HepG2 (cell line): ENCODE results near the gene RPL18. TPM values are rescaled to one million over a fixed set of nuclear protein-coding genes. Genes with fewer than 3 reads are reported as not detected.

Experiments
- ATAD3A ChIP-seq: sonication (generic); formaldehyde crosslinking; IDR thresholded peaks from 2 replicates; pipeline ENCODE4 v1.4.0; 2020; ENCODE audit warnings: missing genetic modification reagents
- BCL6 ChIP-seq: IDR thresholded peaks from 2 replicates; pipeline ENCODE4 v1.6.1; 2016; ENCODE audit warnings: missing genetic modification reagents, missing compliant biosample characterization
- CENPX ChIP-seq: sonication (generic); formaldehyde crosslinking; IDR thresholded peaks from 2 replicates; pipeline ENCODE4 v1.9.0; 2021; ENCODE audit warnings: mild to moderate bottlenecking, missing genetic modification reagents, moderate library complexity
- DNMT3B ChIP-seq: conservative IDR thresholded peaks from 2 replicates; pipeline ENCODE4 v1.6.1; 2016; ENCODE audit warnings: missing biosample characterization, control low read depth
- DPF2 ChIP-seq: sonication (generic); formaldehyde crosslinking; IDR thresholded peaks from 2 replicates; pipeline ENCODE4 v1.4.0; 2020; ENCODE audit warnings: mild to moderate bottlenecking, low read depth, missing genetic modification reagents, borderline replicate concordance
- FOSL2 ChIP-seq: sonication (generic); formaldehyde crosslinking; IDR thresholded peaks from 2 replicates; pipeline ENCODE4 v1.4.0; 2020; ENCODE audit warnings: missing genetic modification reagents
- FOXM1 ChIP-seq: sonication (generic); formaldehyde crosslinking; IDR thresholded peaks from 2 replicates; pipeline ENCODE4 v1.5.0; 2020; ENCODE audit warnings: missing genetic modification reagents
- HNF4G ChIP-seq, 2 experiments: sonication (generic) in 1 of 2; formaldehyde crosslinking in 1 of 2; IDR thresholded peaks; 2 replicates each; pipeline versions ENCODE4 v1.4.0 to v1.6.1; 2011 to 2020; ENCODE audit warnings: borderline replicate concordance in 2 of 2, low read depth in 2 of 2, mild to moderate bottlenecking in 2 of 2, low read length in 1 of 2, missing genetic modification reagents in 1 of 2, moderate library complexity in 1 of 2
- KDM2A ChIP-seq: sonication (generic); formaldehyde crosslinking; IDR thresholded peaks from 2 replicates; pipeline ENCODE4 v1.4.0; 2020; ENCODE audit warnings: low read depth, missing genetic modification reagents, borderline replicate concordance
- MATR3 ChIP-seq: sonication (generic); formaldehyde crosslinking; IDR thresholded peaks from 2 replicates; pipeline ENCODE4 v1.4.0; 2020; ENCODE audit warnings: missing genetic modification reagents
- MIER3 ChIP-seq: IDR thresholded peaks from 2 replicates; pipeline ENCODE4 v1.6.1; 2016; ENCODE audit warnings: missing compliant biosample characterization, borderline replicate concordance
- MLLT10 ChIP-seq: sonication (generic); formaldehyde crosslinking; IDR thresholded peaks from 2 replicates; pipeline ENCODE4 v1.4.0; 2020; ENCODE audit warnings: missing genetic modification reagents
- POLR2AphosphoS2 ChIP-seq: IDR thresholded peaks from 2 replicates; pipeline ENCODE4 v1.6.1; 2011; ENCODE audit warnings: low read depth, low read length, improper control_type of control experiment
- PTBP1 ChIP-seq: fragments of 200-400 bp; formaldehyde crosslinking; IDR thresholded peaks from 2 replicates; pipeline ENCODE4 v1.6.1; 2018; ENCODE audit warnings: low read length, low read depth; ENCODE audit not compliant: poor library complexity, severe bottlenecking
- RFXAP ChIP-seq: sonication (generic); formaldehyde crosslinking; IDR thresholded peaks from 2 replicates; pipeline ENCODE4 v1.4.0; 2020; ENCODE audit warnings: missing genetic modification reagents, borderline replicate concordance
- SPEN ChIP-seq: sonication (generic); formaldehyde crosslinking; IDR thresholded peaks from 2 replicates; pipeline ENCODE4 v1.5.1; 2020; ENCODE audit warnings: low read depth, mild to moderate bottlenecking, missing genetic modification reagents
- THYN1 ChIP-seq: sonication (generic); formaldehyde crosslinking; IDR thresholded peaks from 2 replicates; pipeline ENCODE4 v1.8.1; 2023; ENCODE audit warnings: low read depth, mild to moderate bottlenecking, moderate library complexity, missing genetic modification reagents, borderline replicate concordance
- TP53 ChIP-seq: sonication (generic); formaldehyde crosslinking; conservative IDR thresholded peaks from 2 replicates; pipeline ENCODE4 v1.4.0; 2020; ENCODE audit warnings: missing genetic modification reagents
- ZBTB3 ChIP-seq: sonication (generic); formaldehyde crosslinking; IDR thresholded peaks from 2 replicates; pipeline ENCODE4 v1.4.0; 2020; ENCODE audit warnings: low read depth, mild to moderate bottlenecking, moderate library complexity, missing genetic modification reagents, borderline replicate concordance
- ZNF292 ChIP-seq: sonication (generic); formaldehyde crosslinking; IDR thresholded peaks from 2 replicates; pipeline ENCODE4 v1.8.1; 2022; ENCODE audit warnings: mild to moderate bottlenecking, low read depth, missing genetic modification reagents, borderline replicate concordance
- ZNF383 ChIP-seq: sonication (generic); formaldehyde crosslinking; IDR thresholded peaks from 2 replicates; pipeline ENCODE4 v1.4.0; 2020; ENCODE audit warnings: missing genetic modification reagents, mild to moderate bottlenecking, borderline replicate concordance
- ZNF556 ChIP-seq: sonication (generic); formaldehyde crosslinking; IDR thresholded peaks from 2 replicates; pipeline ENCODE4 v1.4.0; 2020; ENCODE audit warnings: mild to moderate bottlenecking, missing genetic modification reagents, borderline replicate concordance
- ZNF775 ChIP-seq: sonication (generic); formaldehyde crosslinking; IDR thresholded peaks from 2 replicates; pipeline ENCODE4 v1.4.0; 2020; ENCODE audit warnings: missing genetic modification reagents, mild to moderate bottlenecking, moderate library complexity, borderline replicate concordance
- polyA plus RNA-seq, 8 experiments: library from polyadenylated mRNA; depleted of rRNA in 3 of 8; stranded (reverse) in 7 of 8; unstranded in 1 of 8; fragments of >200 nt; fragmentation: Illumina TruSeq in 4 of 8; extraction: Trizol in 4 of 8; gene quantifications; 2 replicates each; pipeline versions ENCODE4 v1.2.1 to v1.2.3, GENCODE V29; 2011 to 2016; ENCODE audit warnings: low read depth in 4 of 8, missing spikeins in 1 of 8, mixed read lengths in 1 of 8; ENCODE audit not compliant: insufficient read depth in 1 of 8
- total RNA-seq, 5 experiments: library from RNA; depleted of rRNA; stranded (reverse); fragments of >200 nt; fragmentation: Illumina TruSeq; extraction: Trizol; gene quantifications; 2 replicates each; pipeline ENCODE4 v1.2.3, GENCODE V29; 2016; ENCODE audit warnings: low read depth in 1 of 5
- TF ChIP-seq, protein P1 (sequence below): IDR thresholded peaks from 2 replicates; pipeline ENCODE4 v1.6.1; 2016
- TF ChIP-seq, protein P2 (sequence below), 2 experiments: fragments of 450-650 bp in 1 of 2; sonication (generic) in 1 of 2; formaldehyde crosslinking; IDR thresholded peaks; 2 replicates each; pipeline versions ENCODE4 v1.5.0 to v1.8.0; 2020 to 2022; ENCODE audit warnings: mild to moderate bottlenecking in 1 of 2, missing genetic modification reagents in 1 of 2
- TF ChIP-seq, protein P3 (sequence below): sonication (generic); formaldehyde crosslinking; IDR thresholded peaks from 2 replicates; pipeline ENCODE4 v1.4.0; 2020; ENCODE audit warnings: mild to moderate bottlenecking, missing genetic modification reagents
- TF ChIP-seq, protein P4 (sequence below): sonication (generic); formaldehyde crosslinking; IDR thresholded peaks from 2 replicates; pipeline ENCODE4 v1.8.0; 2022; ENCODE audit warnings: mild to moderate bottlenecking, missing genetic modification reagents, moderate library complexity

Gene RPL18
- total and polyA plus RNA-seq, 2 of the 13 experiments (the other 11 are each of a cell fraction or from before 2014, with no cell fraction given): 1,485 to 1,639 TPM

DNA sequence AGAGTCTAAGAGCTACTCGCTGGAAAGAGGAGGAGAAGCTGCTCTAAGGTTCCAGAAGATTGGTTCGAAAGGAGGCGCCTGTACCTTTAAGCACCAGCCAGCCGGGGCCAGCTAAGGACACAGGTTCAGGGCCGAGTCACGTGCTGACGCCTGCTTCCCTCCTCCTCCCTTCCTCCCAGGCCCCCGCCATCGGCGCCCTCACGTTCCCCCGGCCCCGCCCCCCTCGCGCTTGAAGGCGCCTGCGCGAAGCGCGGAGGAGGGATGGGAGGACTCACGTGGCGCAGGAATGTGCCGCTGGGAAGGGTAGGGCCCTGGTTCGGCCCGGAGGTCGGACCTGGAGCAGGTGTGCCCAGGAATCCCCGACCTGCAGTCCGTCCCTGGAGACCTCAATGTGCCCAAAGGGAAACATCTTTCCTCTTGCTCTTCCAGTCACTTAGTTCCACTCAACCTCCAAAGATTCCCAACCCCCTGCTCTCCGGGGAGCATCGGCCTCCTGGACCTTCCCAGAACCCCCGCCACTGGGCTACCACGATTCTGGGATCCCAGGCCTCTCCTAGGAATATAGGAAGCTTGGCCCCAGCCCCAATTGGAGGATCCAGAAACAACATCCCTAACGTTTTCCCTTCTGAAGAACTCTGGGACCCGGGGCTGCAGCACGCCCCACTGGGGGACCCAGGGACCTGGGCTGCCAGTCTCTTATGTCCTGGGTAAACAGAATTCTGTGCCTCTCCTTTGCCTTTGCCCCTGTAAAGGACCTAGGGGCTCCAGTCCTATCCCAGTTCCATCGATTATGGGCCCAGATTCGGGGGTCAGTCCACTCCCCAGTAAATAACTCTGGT lies 15.7 kb upstream of the RPL18 start (continued):
- TF ChIP-seq PTBP1 (no peak), TP53 (CRISPR knock-in tag) (no peak), MLLT10 (CRISPR knock-in tag) (no peak), DNMT3B (CRISPR knock-in tag) (no peak), DPF2 (CRISPR knock-in tag) (no peak), FOSL2 (CRISPR knock-in tag) (peak; percentile 40; the same call in 1 of the 2 replicates), HNF4G (IDR thresholded peaks at IDR 0.05; ENCODE audit: borderline replicate concordance, low read depth, low read length) (no peak), HNF4G (CRISPR knock-in tag; IDR thresholded peaks at IDR 0.05; ENCODE audit: borderline replicate concordance, low read depth) (no peak), ZNF292 (CRISPR knock-in tag) (no peak), MIER3 (peak; percentile 81; the same call in 1 of the 2 replicates), ZNF556 (CRISPR knock-in tag) (peak; percentile 68), THYN1 (CRISPR knock-in tag) (no peak), ZNF383 (CRISPR knock-in tag) (no peak), ZBTB3 (CRISPR knock-in tag) (no peak), MATR3 (CRISPR knock-in tag) (no peak), ATAD3A (CRISPR knock-in tag) (no peak), CENPX (CRISPR knock-in tag) (no peak), BCL6 (CRISPR knock-in tag) (peak; percentile 56), KDM2A (CRISPR knock-in tag) (peak; percentile 89), ZNF775 (CRISPR knock-in tag) (no peak), SPEN (CRISPR knock-in tag) (peak; percentile 65; the same call in 1 of the 2 replicates), POLR2AphosphoS2 (no peak), RFXAP (peak; percentile 45; the same call in 1 of the 2 replicates), FOXM1 (CRISPR knock-in tag) (no peak)
- TF ChIP-seq, protein P1, sequence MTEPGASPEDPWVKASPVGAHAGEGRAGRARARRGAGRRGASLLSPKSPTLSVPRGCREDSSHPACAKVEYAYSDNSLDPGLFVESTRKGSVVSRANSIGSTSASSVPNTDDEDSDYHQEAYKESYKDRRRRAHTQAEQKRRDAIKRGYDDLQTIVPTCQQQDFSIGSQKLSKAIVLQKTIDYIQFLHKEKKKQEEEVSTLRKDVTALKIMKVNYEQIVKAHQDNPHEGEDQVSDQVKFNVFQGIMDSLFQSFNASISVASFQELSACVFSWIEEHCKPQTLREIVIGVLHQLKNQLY (CRISPR knock-in tag): peak; percentile 84
- TF ChIP-seq, protein P2, sequence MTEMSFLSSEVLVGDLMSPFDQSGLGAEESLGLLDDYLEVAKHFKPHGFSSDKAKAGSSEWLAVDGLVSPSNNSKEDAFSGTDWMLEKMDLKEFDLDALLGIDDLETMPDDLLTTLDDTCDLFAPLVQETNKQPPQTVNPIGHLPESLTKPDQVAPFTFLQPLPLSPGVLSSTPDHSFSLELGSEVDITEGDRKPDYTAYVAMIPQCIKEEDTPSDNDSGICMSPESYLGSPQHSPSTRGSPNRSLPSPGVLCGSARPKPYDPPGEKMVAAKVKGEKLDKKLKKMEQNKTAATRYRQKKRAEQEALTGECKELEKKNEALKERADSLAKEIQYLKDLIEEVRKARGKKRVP (CRISPR knock-in tag; IDR thresholded peaks at IDR 0.05): no peak
- TF ChIP-seq, protein P3, sequence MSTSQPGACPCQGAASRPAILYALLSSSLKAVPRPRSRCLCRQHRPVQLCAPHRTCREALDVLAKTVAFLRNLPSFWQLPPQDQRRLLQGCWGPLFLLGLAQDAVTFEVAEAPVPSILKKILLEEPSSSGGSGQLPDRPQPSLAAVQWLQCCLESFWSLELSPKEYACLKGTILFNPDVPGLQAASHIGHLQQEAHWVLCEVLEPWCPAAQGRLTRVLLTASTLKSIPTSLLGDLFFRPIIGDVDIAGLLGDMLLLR (CRISPR knock-in tag): no peak
- TF ChIP-seq, protein P4, sequence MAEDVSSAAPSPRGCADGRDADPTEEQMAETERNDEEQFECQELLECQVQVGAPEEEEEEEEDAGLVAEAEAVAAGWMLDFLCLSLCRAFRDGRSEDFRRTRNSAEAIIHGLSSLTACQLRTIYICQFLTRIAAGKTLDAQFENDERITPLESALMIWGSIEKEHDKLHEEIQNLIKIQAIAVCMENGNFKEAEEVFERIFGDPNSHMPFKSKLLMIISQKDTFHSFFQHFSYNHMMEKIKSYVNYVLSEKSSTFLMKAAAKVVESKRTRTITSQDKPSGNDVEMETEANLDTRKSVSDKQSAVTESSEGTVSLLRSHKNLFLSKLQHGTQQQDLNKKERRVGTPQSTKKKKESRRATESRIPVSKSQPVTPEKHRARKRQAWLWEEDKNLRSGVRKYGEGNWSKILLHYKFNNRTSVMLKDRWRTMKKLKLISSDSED (CRISPR knock-in tag): no peak
